Adrenal gland (tissue), 5 donors: ENCODE measurements around the gene CSNK1A1L.

ENCODE experiments used
- CTCF ChIP-seq, 6 experiments: fragments of 450-650 bp in 4 of 6; fragments of 200-600 bp in 2 of 6; sonication (generic) in 1 of 6; IDR thresholded peaks; 1 replicate in 5 of 6; 2 replicates in 1 of 6; pipeline versions ENCODE4 v1.5.1 to v1.8.0; 2016 to 2021; ENCODE audit warnings: antibody characterized with exemption in 6 of 6, mild to moderate bottlenecking in 2 of 6, moderate library complexity in 1 of 6
- POLR2A ChIP-seq, 2 donors: fragments of 450-650 bp; IDR thresholded peaks; one replicate each; pipeline ENCODE4 v1.6.1; 2017; ENCODE audit warnings: antibody characterized with exemption in 2 of 2, mild to moderate bottlenecking in 2 of 2, moderate library complexity in 1 of 2
- donor health status: DM: no; HTN: no; CAD: no.

DNA sequence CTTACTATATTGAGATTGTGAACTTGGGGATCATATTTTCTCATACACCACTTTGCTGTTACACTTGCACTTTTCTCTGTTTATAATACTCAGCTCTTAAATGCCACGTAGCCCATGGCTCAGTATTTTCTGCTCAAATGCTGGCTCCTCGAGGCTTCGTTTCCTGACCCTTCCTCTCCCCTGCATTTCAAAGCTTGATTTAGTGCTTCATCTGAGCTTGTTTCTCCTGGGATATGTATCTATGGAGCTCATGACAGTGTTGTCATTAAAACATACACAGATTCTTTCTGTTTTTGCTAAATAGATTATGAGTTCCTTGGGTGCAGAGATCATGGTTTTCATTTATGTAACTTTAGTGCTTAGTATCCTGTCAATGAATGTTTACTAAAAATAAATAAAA is 11.4 kb downstream of the CSNK1A1L start:
- no peak for TF ChIP-seq CTCF (IDR thresholded peaks at IDR 0.05)
- no peak for TF ChIP-seq POLR2A (IDR thresholded peaks at IDR 0.05)
